GM06990 (cell line): ENCODE measurements around the gene CNBD2.

Experiments
- DNase-seq: peaks from one replicate; pipeline ENCODE4 v3.0.0-alpha.2; 2011; ENCODE audit not compliant: insufficient read length; ENCODE audit errors: extremely low read depth
- H3K27me3 ChIP-seq: replicated peaks from 2 replicates; pipeline ENCODE4 v1.6.0; 2011; ENCODE audit warnings: low read length; ENCODE audit not compliant: control insufficient read depth, insufficient read depth
- H3K36me3 ChIP-seq: 2 replicates; pipeline ENCODE4 v1.5.1; 2011; ENCODE audit warnings: low read length; ENCODE audit not compliant: control insufficient read depth, insufficient read depth
- H3K4me3 ChIP-seq: replicated peaks from 2 replicates; pipeline ENCODE4 v1.5.1; 2011; ENCODE audit warnings: low read depth, mild to moderate bottlenecking, control low read depth, low read length
- CTCF ChIP-seq: IDR thresholded peaks from 2 replicates; pipeline ENCODE4 v1.5.1; 2011; ENCODE audit warnings: low read length, control low read depth, mild to moderate bottlenecking, inconsistent platforms; ENCODE audit not compliant: insufficient read depth, poor library complexity, severe bottlenecking

The CNBD2 gene

GRCh38 chr20:36034875-36035274 is 66.5 kb downstream of the CNBD2 start:
- Histone ChIP-seq H3K4me3 (no peak overlapping the region), H3K36me3 (no peaks in the 10 kb centered on the region), H3K27me3 (no peaks in the 10 kb centered on the region)
- no peak for DNase-seq
- no peak for TF ChIP-seq CTCF

- TF ChIP-seq CTCF: no peak
- no peaks in the 10 kb centered on the region for H3K36me3 ChIP-seq
- H3K4me3 ChIP-seq: no peak overlapping the region
- H3K27me3 ChIP-seq: no peaks in the 10 kb centered on the region
- no peak for DNase-seq
These were observed 67.4 kb downstream of the CNBD2 start for GRCh38 chr20:36035745-36036144.

- H3K27me3 ChIP-seq: no peaks in the 10 kb centered on the region
- no peak overlapping the region for H3K4me3 ChIP-seq
- TF ChIP-seq CTCF: no peak
- DNase-seq: no peak
- no peaks in the 10 kb centered on the region for H3K36me3 ChIP-seq
These were observed 68.3 kb downstream of the CNBD2 start for GRCh38 chr20:36036688-36037087.

- no peak for DNase-seq
- TF ChIP-seq CTCF: no peak
- no peaks in the 10 kb centered on the region for H3K27me3 ChIP-seq
- H3K4me3 ChIP-seq: no peak overlapping the region
- no peaks in the 10 kb centered on the region; the same call in none of the 2 replicates for H3K36me3 ChIP-seq
These were observed 72.2 kb downstream of the CNBD2 start for GRCh38 chr20:36040571-36040970.

GRCh38 chr20:36043441-36043840 is 75.1 kb downstream of the CNBD2 start:
- H3K27me3 ChIP-seq: no peaks in the 10 kb centered on the region
- no peak for TF ChIP-seq CTCF
- no peaks in the 10 kb centered on the region; the same call in none of the 2 replicates for H3K36me3 ChIP-seq
- H3K4me3 ChIP-seq: no peak overlapping the region
- no peak for DNase-seq

- no peak for TF ChIP-seq CTCF
- DNase-seq: no peak
- H3K4me3 ChIP-seq: no peak overlapping the region
- no peaks in the 10 kb centered on the region; the same call in none of the 2 replicates for H3K36me3 ChIP-seq
- no peaks in the 10 kb centered on the region for H3K27me3 ChIP-seq
These were observed 75.6 kb downstream of the CNBD2 start for GRCh38 chr20:36043892-36044515.
